AG10803 (cell line): ENCODE measurements around the gene LILRB3.
"Not testable (repeated sequence)": the region's sequence is repeated elsewhere in the genome, so short reads cannot be mapped to it uniquely, and the experiment has no call there.

ENCODE experiments used
- DNase-seq: peaks from one replicate; pipeline ENCODE4 v3.0.0; 2010; ENCODE audit warnings: low read depth
- H3K4me3 ChIP-seq: 2 replicates; pipeline ENCODE4 v1.5.1; 2011; ENCODE audit warnings: mild to moderate bottlenecking, low read length, control low read depth
- TF ChIP-seq, protein P1 (sequence below): conservative IDR thresholded peaks from 2 replicates; pipeline ENCODE4 v1.5.1; 2011; ENCODE audit warnings: mild to moderate bottlenecking, low read length, control low read depth, inconsistent platforms

The LILRB3 gene

DNA sequence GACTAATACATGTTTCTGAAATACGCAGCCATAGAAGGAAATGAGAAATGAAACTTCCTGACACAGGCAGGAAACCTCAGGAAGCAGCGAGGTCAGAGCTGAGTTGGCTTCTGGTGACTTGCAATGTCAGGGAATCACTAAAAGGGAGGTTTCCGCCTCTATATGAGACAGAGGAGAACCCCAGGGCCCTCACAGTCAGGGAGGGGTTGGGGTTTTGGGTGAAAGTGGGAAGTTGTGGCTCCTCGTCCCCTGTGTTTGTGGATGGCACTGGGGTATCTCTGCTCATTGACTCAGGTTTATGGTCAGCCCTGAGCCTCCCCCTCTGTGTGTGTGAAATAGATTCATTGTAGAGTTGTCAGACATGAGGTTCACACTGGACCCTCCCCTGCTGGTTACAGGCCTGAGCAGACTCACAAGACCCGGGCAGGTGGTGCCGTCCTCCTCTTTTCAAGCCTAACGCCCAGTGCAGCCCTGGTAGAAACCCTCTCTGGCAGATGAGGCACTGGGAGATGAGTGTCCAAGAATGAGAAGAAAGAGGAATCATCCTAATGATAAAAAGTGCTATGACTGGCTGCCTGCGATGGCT is 25.3 kb upstream of the LILRB3 start:
- TF ChIP-seq, protein P1, sequence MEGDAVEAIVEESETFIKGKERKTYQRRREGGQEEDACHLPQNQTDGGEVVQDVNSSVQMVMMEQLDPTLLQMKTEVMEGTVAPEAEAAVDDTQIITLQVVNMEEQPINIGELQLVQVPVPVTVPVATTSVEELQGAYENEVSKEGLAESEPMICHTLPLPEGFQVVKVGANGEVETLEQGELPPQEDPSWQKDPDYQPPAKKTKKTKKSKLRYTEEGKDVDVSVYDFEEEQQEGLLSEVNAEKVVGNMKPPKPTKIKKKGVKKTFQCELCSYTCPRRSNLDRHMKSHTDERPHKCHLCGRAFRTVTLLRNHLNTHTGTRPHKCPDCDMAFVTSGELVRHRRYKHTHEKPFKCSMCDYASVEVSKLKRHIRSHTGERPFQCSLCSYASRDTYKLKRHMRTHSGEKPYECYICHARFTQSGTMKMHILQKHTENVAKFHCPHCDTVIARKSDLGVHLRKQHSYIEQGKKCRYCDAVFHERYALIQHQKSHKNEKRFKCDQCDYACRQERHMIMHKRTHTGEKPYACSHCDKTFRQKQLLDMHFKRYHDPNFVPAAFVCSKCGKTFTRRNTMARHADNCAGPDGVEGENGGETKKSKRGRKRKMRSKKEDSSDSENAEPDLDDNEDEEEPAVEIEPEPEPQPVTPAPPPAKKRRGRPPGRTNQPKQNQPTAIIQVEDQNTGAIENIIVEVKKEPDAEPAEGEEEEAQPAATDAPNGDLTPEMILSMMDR = no peak
- no peak overlapping the region for H3K4me3 ChIP-seq
- no peak for DNase-seq

DNA sequence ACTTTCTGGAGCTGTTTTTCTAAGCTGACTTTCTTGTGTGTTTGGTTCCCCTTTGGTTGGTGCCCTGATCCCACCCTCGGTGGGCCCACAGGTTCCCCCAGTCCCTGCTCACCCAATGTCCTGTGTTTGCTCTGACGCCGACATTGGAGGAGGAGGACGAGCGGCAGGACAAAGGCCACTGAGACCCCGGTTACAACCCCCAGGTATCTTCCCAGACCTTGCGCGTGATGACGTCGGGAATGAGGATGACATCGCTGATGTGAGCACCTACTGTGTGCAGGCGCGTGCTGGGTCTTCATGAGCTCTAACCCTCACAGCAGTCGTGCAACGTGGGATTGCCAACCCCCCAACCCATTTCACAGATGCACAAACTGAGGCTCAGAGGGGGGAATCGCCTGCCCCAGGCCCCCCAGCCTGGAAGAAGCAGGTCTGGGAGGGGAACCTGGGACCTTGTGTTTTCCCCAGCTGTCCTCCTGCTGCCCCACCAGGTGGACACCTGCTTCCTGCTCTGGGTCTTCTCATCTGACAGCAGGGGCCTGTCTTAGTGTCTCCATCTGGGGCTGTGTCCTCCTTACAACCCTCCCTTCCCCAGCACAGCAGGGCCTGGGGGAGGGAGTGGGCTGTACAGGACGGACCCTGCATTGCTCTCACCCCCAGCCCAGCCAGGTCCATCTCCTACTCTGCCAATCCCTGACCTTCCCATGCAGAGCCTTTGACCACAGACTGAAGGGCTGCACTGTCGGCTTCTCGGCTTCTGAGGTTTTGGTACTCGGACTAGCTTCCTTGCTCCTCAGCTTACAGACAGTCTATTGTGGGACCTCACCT is 24.5 kb upstream of the LILRB3 start:
- TF ChIP-seq, protein P1 = no peak
- H3K4me3 ChIP-seq = no peak overlapping the region
- no peak for DNase-seq

DNA sequence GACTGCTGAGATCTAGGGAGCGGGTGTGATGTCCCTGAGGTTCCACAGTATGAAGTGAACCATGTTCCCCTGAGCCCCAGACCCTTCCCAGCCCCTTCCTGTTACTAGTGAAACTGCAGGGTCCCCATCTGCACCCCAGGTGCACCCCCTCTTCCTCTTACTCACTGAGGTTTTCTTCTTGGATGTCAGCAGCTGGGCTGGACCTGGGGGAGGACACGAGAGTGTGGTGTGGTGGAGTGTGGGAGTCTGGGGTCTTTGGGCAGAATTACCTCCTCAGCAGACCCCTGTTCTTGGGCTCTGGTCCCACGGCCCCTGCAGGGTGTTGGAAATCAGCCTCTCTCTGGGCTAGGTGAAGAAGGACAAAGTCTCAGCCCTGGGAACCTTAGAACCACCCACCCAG is 23.1 kb upstream of the LILRB3 start:
- H3K4me3 ChIP-seq = no peak overlapping the region
- no peak for DNase-seq
- TF ChIP-seq, protein P1 = no peak

DNA sequence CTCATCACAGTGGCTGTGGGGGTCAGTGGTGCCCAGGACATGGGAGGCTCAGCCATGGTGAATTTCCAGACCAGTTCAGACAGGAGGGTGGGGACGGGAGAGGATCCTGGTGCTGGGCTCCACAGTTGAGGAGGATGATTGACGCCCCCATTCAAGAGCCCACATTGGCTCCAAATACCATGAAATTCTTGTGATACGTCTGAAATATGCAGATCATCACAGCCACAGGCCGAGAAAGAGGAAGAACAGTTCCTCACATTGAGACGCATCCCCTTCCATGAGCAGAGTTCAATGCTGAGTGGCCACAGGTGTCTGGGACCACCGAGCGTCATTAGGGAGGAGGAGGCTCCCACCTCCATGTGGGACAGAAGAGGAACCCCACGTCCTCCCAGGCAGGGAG is 21.0 kb upstream of the LILRB3 start:
- DNase-seq, H3K4me3 ChIP-seq: not testable (repeated sequence)

DNA sequence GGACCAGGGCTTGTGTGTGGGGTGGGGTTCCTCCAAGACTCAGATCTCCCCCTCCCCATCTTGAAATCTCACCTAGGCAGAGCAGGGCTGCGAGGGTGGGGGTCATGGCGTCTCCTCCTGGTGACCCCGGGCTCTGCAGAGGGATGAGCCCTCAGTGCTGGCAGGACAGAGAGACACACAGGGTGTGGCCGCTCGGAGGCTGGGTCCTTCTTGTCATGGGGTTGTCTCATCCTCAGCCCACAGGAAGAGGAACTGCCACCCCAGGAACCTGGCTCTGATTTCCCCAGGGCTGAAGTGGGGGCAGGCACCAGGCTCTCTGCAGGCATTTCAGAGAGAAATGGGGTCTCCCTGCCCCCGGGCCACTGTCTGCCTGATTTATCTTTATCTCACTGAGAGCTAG is 19.8 kb upstream of the LILRB3 start, which contains the start of gene LILRA6:
Gene LILRA6 (minus strand): TSS at position 145 of the 400 bp plus-strand sequence.
- DNase-seq, H3K4me3 ChIP-seq: not testable (repeated sequence)

DNA sequence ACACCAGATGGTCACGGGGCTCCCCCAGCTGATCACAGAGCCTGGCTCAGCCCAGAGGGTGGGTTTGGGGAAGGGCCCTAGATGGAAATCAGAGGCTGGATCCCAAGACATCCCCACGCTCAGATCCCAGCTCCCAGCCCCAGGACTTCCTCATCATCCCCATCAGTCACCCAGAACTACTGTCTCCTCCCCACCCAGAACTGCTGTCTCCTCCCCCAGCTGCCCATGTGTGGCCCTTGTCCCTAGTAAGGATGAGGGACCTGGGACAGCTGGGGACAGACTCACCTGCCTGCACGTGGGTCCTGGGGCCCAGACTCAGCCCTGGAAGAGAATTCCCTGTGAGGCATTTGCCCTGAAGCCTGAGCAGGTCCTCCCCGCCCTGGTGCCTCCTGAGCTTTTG is 19.4 kb upstream of the LILRB3 start:
- H3K4me3 ChIP-seq, DNase-seq: not testable (repeated sequence)

DNA sequence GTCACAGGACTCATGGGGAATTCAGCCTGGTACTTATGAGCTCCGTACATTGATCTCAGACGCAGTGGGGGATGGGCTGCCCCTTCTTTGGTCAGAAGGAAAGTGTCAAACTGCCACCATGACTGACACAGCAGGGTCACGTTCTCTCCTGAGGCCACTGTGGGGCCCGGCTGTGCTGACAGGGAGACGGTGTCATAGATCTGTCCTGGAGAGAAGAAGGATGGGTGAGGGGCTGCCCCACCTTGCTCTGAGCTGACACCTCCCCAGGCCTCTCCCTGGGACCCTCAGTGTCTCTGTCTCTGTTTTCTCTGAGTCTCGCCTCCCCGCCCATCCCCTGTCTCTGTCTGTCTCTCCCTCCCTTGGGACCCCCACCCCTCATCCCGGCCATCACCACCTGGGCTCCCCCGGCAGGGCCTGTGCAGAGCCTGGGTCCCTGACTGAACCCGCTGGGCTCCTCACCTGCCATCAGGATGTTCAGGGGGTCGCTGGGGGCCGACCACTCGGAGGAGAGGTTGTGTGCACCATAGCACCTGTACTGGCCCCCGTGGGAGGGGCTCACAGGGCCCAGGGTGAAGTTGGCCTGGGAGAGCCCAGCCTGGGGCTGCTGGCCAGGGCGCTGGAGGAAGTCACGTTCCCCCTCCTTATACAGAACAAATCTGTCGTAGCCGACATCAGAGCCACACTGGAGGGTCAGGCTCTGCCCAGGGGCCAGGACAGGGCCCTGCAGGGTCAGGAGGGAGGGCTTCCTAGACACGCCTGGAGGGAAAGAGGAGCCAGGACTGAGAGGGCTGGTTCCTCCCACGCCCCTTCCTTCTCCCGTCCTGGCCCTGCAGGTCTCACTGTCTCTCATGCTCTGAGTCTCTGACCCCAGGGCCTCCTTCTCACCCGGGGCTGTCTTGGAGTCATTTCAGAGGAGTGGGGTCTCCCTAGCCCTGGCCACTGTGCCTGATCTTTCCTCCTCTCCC is 17.8 kb upstream of the LILRB3 start:
- DNase-seq, H3K4me3 ChIP-seq: not testable (repeated sequence)

DNA sequence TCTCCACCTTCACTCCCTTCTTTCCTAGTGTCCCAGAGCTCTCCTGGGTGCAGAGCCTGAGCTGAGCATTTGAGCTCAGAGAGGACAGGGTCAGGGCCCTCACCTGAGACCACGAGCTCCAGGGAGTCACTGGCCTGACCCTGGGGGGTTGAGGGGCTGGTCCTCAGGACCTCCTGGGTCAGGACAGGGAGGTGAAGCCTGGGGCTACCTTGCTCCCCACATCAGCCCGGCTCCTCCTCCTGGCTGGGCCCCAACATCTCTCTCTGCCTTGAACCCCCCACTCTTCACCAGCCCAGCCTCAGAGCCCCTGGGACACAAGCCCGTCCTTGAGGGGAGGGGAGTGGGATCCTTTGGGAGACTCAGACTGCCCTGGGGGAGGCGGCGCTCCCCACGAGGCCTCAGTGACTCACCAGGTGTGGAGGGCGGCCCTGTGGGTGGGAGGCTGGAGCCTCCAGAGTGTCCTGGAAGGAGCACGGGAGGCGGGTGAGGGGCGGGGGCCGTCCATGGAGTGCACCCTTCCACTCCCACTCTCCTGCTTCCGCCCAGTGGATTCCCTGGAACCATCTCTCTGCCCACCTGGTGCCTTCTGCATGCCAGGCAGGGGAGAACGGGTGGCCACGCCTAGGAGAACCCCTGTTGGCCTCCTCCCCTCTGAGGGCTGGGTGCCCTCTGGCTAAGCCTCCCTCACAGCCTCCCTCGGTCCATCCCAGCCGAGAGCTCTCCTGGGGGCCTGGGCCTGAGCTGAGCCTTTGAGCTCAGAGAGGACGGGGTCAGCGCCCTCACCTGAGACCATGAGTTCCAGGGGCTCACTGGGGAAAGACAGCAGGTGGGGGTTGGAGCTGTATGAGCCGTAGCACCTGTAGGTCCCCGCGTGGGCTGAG is 16.9 kb upstream of the LILRB3 start:
- H3K4me3 ChIP-seq, DNase-seq: not testable (repeated sequence)

DNA sequence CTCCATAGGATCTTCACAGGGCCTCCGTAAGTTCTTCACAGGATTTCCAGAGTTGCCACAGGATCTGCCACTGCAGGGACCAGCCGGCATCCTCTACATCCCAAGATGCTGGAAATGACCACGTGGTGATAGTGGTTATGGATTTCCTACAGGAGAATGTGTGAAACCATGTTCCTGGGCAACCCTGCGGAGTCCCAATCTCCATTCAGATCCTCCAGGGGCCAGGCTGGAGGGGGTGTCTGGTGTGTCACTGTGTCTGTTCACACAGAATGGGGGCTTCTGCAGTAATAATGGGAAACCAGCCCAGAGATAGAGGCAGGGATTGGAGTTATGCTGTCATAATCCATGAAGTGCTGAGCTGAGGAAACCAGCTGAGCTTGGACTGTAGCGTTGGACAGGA is 11.1 kb upstream of the LILRB3 start:
- H3K4me3 ChIP-seq = no peak overlapping the region
- TF ChIP-seq, protein P1 = no peak
- no peak for DNase-seq
